Measurements from ENCODE around the gene STAT6. TPM values are rescaled to one million over a fixed set of nuclear protein-coding genes. Genes with fewer than 3 reads are reported as not detected.

STAT6 gene
- polyA plus RNA-seq, 1 donor (not counting 4 experiments of a cell fraction or from before 2014, with no cell fraction given), result 113 TPM

DNA sequence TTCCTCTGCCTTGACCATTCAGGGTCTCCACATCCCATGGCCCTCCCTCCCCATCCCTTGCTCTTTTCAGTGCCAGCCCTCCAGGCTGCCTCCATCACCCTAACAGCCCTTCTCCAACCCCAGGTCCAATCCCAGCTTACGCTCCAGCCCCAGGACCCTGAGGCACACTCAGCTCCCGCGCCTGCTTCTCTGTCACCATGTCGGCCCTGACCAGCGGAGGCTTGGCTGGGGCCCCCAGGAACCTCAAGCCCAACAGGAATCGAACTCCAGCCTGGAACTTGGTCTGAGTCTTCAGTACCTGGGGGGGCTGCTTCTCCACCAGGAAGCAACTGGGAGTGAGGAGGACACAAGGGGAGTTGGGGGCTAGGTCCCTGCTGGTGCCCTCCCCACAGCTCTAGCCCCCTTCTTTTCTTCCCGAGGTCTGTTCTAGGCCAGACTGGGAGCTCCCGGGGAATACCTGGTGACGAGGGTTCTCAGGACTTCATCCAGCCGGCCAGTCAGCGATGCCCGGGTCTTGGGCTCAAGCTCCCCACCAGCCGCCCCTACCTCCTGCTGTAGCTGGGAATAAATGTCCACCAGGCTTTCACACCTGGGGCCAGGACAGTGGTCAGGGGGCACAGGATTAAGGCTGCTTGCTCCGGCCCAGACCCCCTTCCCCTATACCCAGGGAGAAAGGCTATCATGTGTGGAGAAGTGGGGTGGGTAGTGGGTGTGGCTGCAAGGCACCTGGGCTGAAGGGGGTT is 6.0 kb downstream of the STAT6 start:
- DNase-seq (ENCODE audit: low read depth, low spot score), result no peak
- H3K36me3 ChIP-seq (ENCODE audit: control insufficient read depth in 2 of 2, extremely low read depth in 1 of 2, insufficient read depth in 2 of 2, low read length in 2 of 2), result peaks cover 30 to 43% of the 10 kb centered on the region in 2 experiments
- H3K9me3 ChIP-seq (ENCODE audit: control insufficient read depth, low read depth, low read length), result no peaks in the 10 kb centered on the region
- H3K79me2 ChIP-seq (ENCODE audit: control insufficient read depth, insufficient read depth, low read length), result peaks cover 13% of the 10 kb centered on the region
- H3K4me2 ChIP-seq (ENCODE audit: control insufficient read depth, extremely low read depth, insufficient read depth, low read depth, low read length), result no peak overlapping the region
- no peak for FAIRE-seq
- H3K9ac ChIP-seq (ENCODE audit: control insufficient read depth, extremely low read depth, insufficient read depth, low read length), result no peak overlapping the region
- no peaks in the 10 kb centered on the region for H3K27me3 ChIP-seq (ENCODE audit: control insufficient read depth, extremely low read depth, insufficient read depth, low read length)
- TF ChIP-seq, protein P1, sequence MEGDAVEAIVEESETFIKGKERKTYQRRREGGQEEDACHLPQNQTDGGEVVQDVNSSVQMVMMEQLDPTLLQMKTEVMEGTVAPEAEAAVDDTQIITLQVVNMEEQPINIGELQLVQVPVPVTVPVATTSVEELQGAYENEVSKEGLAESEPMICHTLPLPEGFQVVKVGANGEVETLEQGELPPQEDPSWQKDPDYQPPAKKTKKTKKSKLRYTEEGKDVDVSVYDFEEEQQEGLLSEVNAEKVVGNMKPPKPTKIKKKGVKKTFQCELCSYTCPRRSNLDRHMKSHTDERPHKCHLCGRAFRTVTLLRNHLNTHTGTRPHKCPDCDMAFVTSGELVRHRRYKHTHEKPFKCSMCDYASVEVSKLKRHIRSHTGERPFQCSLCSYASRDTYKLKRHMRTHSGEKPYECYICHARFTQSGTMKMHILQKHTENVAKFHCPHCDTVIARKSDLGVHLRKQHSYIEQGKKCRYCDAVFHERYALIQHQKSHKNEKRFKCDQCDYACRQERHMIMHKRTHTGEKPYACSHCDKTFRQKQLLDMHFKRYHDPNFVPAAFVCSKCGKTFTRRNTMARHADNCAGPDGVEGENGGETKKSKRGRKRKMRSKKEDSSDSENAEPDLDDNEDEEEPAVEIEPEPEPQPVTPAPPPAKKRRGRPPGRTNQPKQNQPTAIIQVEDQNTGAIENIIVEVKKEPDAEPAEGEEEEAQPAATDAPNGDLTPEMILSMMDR (optimal IDR thresholded peaks at IDR 0.05 in 1 of 3, IDR thresholded peaks at IDR 0.05 in 1 of 3, conservative IDR thresholded peaks at IDR 0.05 in 1 of 3; ENCODE audit: extremely low read depth in 1 of 3, insufficient read depth in 2 of 3, low read length in 3 of 3), result no peak
- no peak for TF ChIP-seq EZH2 (IDR thresholded peaks at IDR 0.05; ENCODE audit: low read length)
- dilution Hi-C loops (cut with MboI; ENCODE audit: extremely low pct_ligation_motif_present, low sequenced_read_pairs), result no loop called here
- H3K4me3 ChIP-seq (ENCODE audit: control insufficient read depth in 2 of 3, extremely low read depth in 1 of 3, insufficient read depth in 2 of 3, low read depth in 1 of 3, low read length in 3 of 3), result no peak overlapping the region
- no peak overlapping the region for H3K27ac ChIP-seq (ENCODE audit: control insufficient read depth, insufficient read depth, low read length)
- no peak overlapping the region for H2AFZ ChIP-seq (ENCODE audit: control insufficient read depth, low read length)
- H3K9me1 ChIP-seq (ENCODE audit: control insufficient read depth, extremely low read depth, insufficient read depth, low read length), result no peaks in the 10 kb centered on the region
- H4K20me1 ChIP-seq (ENCODE audit: control insufficient read depth, extremely low read depth, insufficient read depth, low read length), result peaks cover 3% of the 10 kb centered on the region
- peaks cover 9% of the 10 kb centered on the region for H3K4me1 ChIP-seq (ENCODE audit: control insufficient read depth, extremely low read depth, insufficient read depth, low read length)

DNA sequence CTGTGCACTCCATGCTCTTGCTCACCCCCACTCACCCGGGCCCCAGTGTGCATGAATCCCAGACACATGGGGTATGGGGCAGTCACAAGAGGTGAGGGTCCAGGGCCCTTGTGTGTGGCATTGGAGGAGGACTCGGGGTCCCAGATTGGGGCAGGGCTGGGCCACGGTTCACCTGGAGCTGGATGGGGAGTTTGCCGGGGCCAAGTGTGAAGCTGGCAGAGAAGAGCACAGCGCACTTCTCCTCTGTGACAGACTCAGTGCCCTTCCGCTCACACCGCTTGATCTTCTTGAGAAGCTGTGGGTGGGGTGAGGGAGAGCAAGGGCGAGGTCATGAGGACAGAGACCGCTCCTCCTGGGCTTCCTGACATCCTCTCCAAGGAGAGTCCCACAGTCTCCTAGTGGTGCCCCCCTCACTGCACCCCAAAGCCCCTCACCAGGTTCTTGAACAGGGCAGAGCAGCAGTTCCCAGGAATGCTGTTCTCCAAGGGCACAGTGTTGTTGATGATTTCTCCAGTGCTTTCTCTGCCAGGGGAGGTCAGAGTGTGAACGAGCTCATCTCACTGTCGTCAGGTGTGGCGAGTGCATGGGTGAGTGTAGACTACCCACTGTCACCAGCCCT is 6.8 kb downstream of the STAT6 start:
- Histone ChIP-seq H3K9ac (ENCODE audit: control insufficient read depth, extremely low read depth, insufficient read depth, low read length) (no peak overlapping the region), H3K4me3 (ENCODE audit: control insufficient read depth in 2 of 3, extremely low read depth in 1 of 3, insufficient read depth in 2 of 3, low read depth in 1 of 3, low read length in 3 of 3) (no peak overlapping the region), H3K4me1 (ENCODE audit: control insufficient read depth, extremely low read depth, insufficient read depth, low read length) (peaks cover 2% of the 10 kb centered on the region), H3K27me3 (ENCODE audit: control insufficient read depth, extremely low read depth, insufficient read depth, low read length) (no peaks in the 10 kb centered on the region), H3K9me3 (ENCODE audit: control insufficient read depth, low read depth, low read length) (no peaks in the 10 kb centered on the region), H3K36me3 (ENCODE audit: control insufficient read depth in 2 of 2, extremely low read depth in 1 of 2, insufficient read depth in 2 of 2, low read length in 2 of 2) (peaks cover 33 to 49% of the 10 kb centered on the region in 2 experiments), H3K27ac (ENCODE audit: control insufficient read depth, insufficient read depth, low read length) (no peak overlapping the region), H3K4me2 (ENCODE audit: control insufficient read depth, extremely low read depth, insufficient read depth, low read depth, low read length) (no peak overlapping the region), H3K79me2 (ENCODE audit: control insufficient read depth, insufficient read depth, low read length) (peaks cover 6% of the 10 kb centered on the region), H3K9me1 (ENCODE audit: control insufficient read depth, extremely low read depth, insufficient read depth, low read length) (peaks cover 4% of the 10 kb centered on the region), H2AFZ (ENCODE audit: control insufficient read depth, low read length) (no peak overlapping the region), H4K20me1 (ENCODE audit: control insufficient read depth, extremely low read depth, insufficient read depth, low read length) (no peaks in the 10 kb centered on the region)
- DNase-seq (ENCODE audit: low read depth, low spot score) (no peak), FAIRE-seq (no peak)
- no peak for TF ChIP-seq EZH2 (IDR thresholded peaks at IDR 0.05; ENCODE audit: low read length)
- TF ChIP-seq, protein P1 (optimal IDR thresholded peaks at IDR 0.05 in 1 of 3, IDR thresholded peaks at IDR 0.05 in 1 of 3, conservative IDR thresholded peaks at IDR 0.05 in 1 of 3; ENCODE audit: extremely low read depth in 1 of 3, insufficient read depth in 2 of 3, low read length in 3 of 3), result no peak
- dilution Hi-C loops (cut with MboI; ENCODE audit: extremely low pct_ligation_motif_present, low sequenced_read_pairs), result no loop called here

All from keratinocyte (primary cell).